DND-41 (cell line): ENCODE measurements around the gene RPL23.

ENCODE experiments used
- ATAC-seq: fragments of 200-7000 bp; cut with Tn5 transposase; 3 replicates; pipeline ENCODE4 v1.9.1; 2021; ENCODE audit warnings: low read depth; ENCODE audit not compliant: insufficient read depth
- DNase-seq: peaks from one replicate; pipeline ENCODE4 v3.0.0-alpha.2; 2020
- H2AFZ ChIP-seq: 2 replicates; pipeline ENCODE4 v1.6.0; 2012; ENCODE audit warnings: low read depth, low read length
- H3K27ac ChIP-seq: 2 replicates; pipeline ENCODE4 v1.5.1; 2012; ENCODE audit warnings: low read length, inconsistent platforms
- H3K27me3 ChIP-seq: fragments of 200-600 bp; sonication (generic); 2 replicates; pipeline ENCODE4 v1.6.0; 2012; ENCODE audit warnings: low read length, mild to moderate bottlenecking, inconsistent platforms; ENCODE audit not compliant: insufficient read depth, poor library complexity
- H3K36me3 ChIP-seq: 2 replicates; pipeline ENCODE4 v1.5.1; 2012; ENCODE audit warnings: low read length, inconsistent platforms; ENCODE audit not compliant: insufficient read depth
- H3K4me1 ChIP-seq: 2 replicates; pipeline ENCODE4 v1.5.1; 2012; ENCODE audit warnings: mild to moderate bottlenecking, low read length; ENCODE audit not compliant: insufficient read depth
- H3K4me2 ChIP-seq: 2 replicates; pipeline ENCODE4 v1.6.0; 2012; ENCODE audit warnings: mild to moderate bottlenecking, moderate library complexity, low read length, inconsistent platforms; ENCODE audit not compliant: insufficient read depth
- H3K4me3 ChIP-seq, 2 experiments: fragments of 200-600 bp in 1 of 2; shearing (Covaris generic) in 1 of 2; 2 replicates each; pipeline ENCODE4 v1.5.1; 2012 to 2016; ENCODE audit warnings: inconsistent platforms in 2 of 2, low read length in 2 of 2, mild to moderate bottlenecking in 2 of 2, low read depth in 1 of 2, moderate library complexity in 1 of 2
- H3K79me2 ChIP-seq: 2 replicates; pipeline ENCODE4 v1.6.0; 2012; ENCODE audit warnings: low read length, inconsistent platforms; ENCODE audit not compliant: insufficient read depth
- H3K9ac ChIP-seq: 2 replicates; pipeline ENCODE4 v1.6.0; 2012; ENCODE audit warnings: low read depth, mild to moderate bottlenecking, inconsistent platforms, low read length, moderate library complexity
- H3K9me3 ChIP-seq: 2 replicates; pipeline ENCODE4 v1.5.1; 2012; ENCODE audit warnings: low read length, moderate library complexity, mild to moderate bottlenecking, inconsistent platforms; ENCODE audit not compliant: insufficient read depth, severe bottlenecking
- H4K20me1 ChIP-seq: 2 replicates; pipeline ENCODE4 v1.6.0; 2012; ENCODE audit warnings: low read length; ENCODE audit not compliant: insufficient read depth
- CTCF ChIP-seq: IDR thresholded peaks from 2 replicates; pipeline ENCODE4 v1.5.1; 2012; ENCODE audit warnings: borderline replicate concordance, low read length, moderate library complexity, mild to moderate bottlenecking; ENCODE audit not compliant: poor library complexity, severe bottlenecking; ENCODE audit errors: extremely low read depth
- EZH2 ChIP-seq: IDR thresholded peaks from 3 replicates; pipeline ENCODE4 v1.6.1; 2012; ENCODE audit warnings: borderline replicate concordance, low read depth, mild to moderate bottlenecking, moderate library complexity, low read length, inconsistent platforms; ENCODE audit not compliant: severe bottlenecking

The RPL23 gene

GRCh38 chr17:38798614-38799500 lies 54.7 kb downstream of the RPL23 start:
- Histone ChIP-seq H3K27ac (peak overlapping the region; percentile 80), H3K9me3 (no peaks in the 10 kb centered on the region), H2AFZ (peak overlapping the region; percentile 79), H3K4me1 (peaks cover 40% of the 10 kb centered on the region), H3K27me3 (no peaks in the 10 kb centered on the region), H4K20me1 (peaks cover 37% of the 10 kb centered on the region), H3K4me3 (peak overlapping the region; percentile 76 to 83), H3K4me2 (peak overlapping the region; percentile 86), H3K9ac (peak overlapping the region; percentile 87), H3K79me2 (peaks cover 53% of the 10 kb centered on the region), H3K36me3 (peaks cover 60% of the 10 kb centered on the region)
- DNase-seq, result peak; percentile 77
- no peak for TF ChIP-seq EZH2
- no peak for TF ChIP-seq CTCF
- peak; percentile 59 for ATAC-seq
